Fibroblast of peridontal ligament (primary cell): ENCODE results near the gene UTS2B.
"Not testable (repeated sequence)": the region's sequence is repeated elsewhere in the genome, so short reads cannot be mapped to it uniquely, and the experiment has no call there.

Experiments
- DNase-seq: peaks from one replicate; pipeline ENCODE4 v3.0.0-alpha.2; 2010; ENCODE audit errors: extremely low read depth

The UTS2B gene

DNA sequence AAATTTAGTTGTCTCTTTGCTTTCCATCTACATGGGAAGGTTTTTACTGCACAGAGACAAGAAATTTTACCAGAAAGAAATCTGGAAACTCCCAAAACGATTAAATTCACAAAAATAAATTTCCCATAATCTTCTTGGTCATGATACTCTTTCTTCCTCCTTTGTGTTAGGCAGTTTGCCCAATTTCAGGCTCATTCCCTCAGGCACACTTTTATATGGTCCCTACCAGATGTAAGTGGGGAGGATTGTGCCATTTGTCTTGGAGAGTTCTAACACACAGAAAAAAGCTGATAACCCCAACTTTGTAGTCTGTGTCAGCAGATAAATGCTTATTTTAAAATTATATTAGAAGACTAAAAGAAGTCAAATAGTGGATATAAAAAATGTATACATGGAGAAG is 50.2 kb downstream of the UTS2B start:
- DNase-seq: no peak

DNA sequence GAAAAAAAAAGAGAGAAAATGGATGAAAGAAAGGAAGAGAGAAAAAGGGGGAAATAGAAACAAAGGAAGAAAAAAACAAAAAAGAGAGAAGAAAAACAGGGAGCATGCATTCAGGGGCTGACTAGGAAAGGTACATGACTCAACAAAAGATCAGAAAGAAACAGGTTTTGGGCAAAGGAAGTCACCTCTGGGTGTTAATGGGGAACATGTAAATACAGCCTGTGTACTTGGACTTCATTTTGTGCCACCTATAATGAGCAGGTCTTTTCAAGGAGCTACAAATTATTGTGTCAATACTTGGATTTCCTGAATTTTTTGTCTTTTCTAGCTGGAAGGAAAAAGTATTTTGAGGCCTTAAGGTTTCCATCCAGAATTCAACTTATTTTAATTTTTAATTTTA is 54.6 kb downstream of the UTS2B start:
- DNase-seq: no peak

DNA sequence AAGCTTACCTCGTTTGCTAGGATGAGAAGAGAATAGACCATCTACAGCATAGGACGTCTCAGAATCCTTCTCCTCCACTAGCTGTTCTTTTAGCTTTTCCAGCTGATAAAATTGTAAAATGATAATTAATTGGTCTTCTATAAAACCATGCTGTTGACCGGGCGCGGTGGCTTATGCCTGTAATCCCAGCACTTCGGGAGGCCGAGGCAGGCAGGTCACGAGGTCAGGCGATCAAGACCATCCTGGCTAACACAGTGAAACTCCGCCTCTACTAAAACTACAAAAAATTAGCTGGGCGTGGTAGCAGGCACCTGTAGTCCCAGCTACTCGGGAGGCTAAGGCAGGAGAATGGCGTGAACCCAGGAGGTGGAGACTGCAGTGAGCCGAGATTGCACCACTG is 55.1 kb downstream of the UTS2B start:
- DNase-seq: not testable (repeated sequence)

DNA sequence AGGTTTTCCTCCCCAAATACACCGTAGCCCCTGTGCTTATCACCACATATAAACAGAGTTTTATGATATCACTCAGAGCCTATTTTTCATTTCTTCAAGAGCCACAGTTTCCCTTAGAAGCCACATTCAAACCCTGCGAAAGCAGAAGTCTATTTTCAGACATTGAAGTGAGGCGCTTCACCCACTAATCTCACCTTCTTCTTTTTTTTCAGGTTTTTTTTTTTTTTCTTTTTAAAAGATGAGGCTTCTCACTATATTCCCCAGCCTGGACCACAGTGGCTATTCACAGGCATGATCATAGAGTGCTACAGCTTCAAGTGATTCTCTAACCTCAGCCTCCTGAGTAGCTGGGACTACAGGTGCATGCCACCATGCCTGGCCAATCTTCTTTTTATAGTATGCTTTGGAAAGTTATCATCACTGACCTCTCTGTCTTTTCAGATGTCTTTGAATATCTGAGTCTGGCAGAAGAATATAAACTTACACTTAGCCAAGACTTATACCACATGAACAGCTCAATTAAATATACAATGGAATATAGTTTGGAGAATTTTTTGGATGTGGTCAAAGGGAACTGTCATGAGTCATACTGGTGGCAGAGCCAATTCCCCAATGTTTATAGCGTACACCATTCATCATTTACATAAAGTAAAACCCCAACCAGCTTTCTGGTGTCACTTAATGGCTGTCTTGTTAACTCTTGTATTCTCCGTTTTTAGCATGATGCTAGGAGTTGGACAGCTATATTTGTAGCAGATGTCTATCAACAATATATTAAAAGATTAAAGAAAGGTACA is 60.8 kb downstream of the UTS2B start:
- peak; percentile 86 for DNase-seq

DNA sequence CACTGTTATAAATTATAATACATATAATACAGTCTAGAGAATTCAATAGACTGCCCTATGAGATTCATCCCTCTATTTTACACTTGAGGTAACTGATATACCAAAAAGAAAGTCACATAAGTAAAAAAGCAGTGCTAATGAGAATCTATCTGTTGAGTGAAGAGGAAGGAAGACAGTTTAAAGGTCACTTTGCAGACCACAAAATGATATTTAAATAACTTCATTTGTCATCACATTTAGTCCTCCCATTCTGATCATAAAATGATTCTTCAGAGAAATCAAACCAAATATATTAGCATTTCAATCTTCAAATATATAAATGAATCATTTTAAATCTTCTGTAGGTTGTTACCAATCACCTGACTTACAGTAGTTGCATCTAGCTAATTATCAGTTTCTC is 61.6 kb downstream of the UTS2B start:
- no peak for DNase-seq

DNA sequence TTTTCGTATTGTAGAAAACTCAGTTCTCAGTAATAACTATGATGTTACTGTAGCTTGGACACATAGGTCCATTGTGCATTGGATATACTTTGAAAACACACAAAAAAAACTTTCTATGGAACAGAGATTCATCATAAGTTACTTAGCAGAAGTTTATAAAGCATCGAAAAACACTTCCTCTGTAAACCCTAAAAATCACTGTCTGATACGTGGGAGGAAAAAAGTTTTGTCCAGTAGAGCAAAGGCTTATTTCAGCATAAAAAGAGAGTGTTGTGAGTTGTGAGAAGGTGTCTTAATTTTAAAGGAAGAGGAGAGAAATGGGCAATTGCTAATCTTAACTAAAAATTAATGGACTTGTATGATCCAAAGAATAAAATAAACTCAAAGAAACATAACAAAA is 66.5 kb downstream of the UTS2B start:
- no peak for DNase-seq

DNA sequence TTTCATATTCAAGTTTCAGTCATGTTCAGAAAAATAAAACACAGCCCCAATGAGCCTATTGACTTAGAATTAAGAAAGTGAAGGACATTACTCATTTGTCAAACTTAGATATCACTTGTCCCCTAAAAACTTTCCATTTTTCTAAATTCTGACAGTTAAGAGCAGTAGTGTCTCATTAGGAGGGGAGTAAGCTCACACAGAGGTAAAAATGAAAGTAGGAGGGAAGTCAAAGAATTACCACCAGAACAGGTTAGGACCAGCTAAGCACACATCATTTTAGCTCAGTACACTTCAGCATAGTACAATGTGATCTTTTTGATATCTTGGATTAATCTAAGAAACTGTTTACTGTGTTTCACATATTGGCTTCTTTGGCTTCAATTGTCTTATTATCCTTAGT is 67.0 kb downstream of the UTS2B start:
- DNase-seq: no peak

DNA sequence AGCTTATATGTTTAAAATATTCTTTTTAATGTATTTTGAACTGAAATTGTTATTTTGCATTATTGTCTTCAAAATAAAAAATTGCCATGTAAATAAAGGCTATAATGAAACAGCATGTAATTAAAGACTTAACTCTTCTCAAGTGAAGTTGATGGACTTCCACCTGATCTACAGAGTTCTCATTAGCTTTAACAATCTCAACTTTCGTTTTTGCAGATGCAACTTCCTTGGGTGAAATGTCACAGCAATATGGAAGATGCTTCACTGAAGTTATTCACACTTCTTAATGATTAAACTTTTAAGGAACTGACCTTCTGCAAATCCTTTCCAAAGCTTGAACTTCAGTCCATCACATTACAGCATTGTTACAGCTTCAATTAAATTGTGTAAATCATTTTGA is 67.7 kb downstream of the UTS2B start:
- no peak for DNase-seq

DNA sequence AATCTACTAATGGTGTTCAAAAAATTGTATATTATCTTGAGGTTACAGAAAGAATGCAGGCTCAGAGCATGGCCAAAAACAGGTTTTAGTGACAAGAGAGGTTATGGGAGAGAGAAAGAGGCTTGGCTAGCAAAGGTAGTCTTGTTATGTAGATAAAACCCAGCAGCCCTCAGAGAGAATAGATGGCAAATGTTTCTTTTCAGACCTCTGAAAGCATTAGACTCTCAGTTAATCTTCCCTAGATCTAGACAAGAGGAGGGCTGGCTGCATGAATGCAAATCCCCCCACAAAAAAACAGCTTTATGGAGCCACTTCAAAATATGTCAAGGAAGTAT is 69.1 kb downstream of the UTS2B start:
- DNase-seq: no peak

DNA sequence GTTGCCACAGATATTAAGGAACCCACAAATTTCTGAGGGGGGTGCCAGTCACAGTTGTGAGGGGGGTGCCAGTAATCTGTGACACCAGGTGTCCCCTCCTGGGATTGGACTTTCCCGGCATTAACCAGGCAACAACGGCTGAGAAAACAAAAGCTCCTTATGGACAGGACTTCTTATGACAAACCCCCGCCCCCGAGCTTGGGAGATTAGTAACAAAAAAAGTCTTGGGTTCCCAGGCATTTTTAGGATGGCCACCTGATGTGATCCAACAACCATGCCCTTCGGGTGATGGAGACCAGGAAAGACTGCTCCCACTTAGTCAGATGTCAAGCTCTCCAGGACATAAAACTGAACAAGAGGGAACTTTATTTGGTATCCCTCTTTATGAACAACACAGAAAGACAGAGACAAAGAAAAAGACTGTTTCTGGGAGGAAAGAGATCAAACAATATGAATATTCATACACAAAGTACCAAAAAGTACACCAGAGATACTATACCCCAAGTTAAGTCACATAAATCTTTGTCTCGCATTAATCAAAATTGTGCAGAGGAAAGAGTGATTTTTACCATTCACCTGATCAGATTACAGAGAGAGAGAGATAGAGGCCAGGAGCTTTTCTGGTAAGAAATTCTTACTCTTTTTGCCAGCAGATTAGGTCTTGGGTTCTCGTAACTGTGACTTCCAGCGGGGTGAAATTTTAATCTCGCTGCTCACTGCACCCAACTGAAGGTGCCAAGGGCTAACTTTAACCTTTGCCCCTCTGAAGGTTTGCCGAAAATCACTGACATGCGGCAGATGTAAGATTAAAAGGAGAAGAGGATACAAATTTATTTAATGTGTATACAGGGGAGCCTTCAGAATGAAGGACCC is 69.7 kb downstream of the UTS2B start:
- DNase-seq: no peak

DNA sequence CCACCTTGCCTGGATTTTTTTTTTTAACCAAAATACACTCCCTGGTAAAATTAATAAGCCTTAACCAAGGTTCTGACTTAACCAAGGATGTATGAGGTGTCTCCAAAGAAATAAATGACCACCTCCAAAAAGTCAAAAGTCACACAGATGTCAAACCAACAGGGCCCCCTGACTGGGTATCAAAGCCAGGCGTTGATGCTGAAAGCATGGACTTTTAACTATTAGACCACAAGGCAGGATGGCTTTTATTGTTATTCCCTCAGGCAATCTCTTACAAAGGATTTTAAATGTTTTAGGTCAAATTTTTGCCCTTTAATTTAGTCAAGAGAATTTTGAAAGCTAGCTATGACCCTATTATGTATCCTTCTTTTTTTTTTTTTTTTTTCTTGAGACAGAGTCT is 70.8 kb downstream of the UTS2B start:
- no peak for DNase-seq

DNA sequence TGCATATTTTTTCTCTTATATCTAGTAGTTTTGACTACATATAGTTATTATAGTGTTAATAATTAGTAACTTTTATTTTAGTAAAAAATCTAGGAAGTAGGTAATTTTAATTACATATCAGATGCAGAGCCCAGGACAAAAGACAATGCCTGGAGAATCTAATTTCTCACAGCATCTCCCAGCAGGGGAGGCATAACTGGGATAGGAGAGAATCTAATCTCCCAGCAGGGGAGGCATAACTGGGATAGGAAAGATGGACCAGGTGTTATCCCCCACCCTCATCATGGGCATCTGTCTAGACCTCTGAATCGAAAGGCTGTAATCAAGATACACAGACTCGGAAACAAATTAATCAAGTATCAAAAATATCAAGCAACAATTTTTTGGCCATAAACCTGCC is 73.0 kb downstream of the UTS2B start:
- no peak for DNase-seq

DNA sequence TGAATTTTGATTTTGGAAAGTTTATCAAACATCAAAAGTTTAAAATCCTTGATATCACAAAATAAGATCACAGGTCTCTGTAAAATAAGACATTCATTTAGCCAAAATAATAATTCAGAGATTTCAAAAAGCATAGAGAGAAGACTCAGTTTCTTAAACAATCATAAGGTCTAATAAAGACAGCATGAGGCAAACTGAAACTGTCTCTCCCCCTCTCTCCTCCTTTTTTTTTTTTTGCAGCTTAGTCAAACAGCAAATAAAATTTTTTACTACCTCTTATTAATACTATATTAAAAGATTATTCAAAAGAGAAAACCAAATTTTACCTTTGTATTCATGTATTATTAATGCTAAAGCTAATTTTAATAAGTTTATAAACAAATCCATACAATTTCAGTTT is 73.9 kb downstream of the UTS2B start:
- DNase-seq: no peak

DNA sequence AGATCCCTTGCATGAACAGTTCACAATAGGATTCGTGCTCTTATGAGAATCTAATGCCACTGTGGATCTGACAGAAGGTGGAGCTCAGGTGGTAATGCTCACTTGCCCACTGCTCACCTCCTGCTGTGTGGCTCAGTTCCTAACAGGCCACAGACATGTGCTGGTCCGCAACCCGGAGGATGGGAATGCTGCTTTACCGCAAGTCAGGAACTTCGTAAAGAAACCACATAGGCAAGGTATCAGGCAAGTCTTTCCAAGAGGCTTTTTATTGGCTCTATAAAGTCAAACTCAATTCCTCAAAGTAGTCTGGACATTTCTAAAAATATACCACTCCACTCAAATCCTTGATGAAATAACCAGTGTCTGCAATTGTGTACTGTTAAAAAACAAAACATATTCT is 75.2 kb downstream of the UTS2B start:
- DNase-seq: no peak

DNA sequence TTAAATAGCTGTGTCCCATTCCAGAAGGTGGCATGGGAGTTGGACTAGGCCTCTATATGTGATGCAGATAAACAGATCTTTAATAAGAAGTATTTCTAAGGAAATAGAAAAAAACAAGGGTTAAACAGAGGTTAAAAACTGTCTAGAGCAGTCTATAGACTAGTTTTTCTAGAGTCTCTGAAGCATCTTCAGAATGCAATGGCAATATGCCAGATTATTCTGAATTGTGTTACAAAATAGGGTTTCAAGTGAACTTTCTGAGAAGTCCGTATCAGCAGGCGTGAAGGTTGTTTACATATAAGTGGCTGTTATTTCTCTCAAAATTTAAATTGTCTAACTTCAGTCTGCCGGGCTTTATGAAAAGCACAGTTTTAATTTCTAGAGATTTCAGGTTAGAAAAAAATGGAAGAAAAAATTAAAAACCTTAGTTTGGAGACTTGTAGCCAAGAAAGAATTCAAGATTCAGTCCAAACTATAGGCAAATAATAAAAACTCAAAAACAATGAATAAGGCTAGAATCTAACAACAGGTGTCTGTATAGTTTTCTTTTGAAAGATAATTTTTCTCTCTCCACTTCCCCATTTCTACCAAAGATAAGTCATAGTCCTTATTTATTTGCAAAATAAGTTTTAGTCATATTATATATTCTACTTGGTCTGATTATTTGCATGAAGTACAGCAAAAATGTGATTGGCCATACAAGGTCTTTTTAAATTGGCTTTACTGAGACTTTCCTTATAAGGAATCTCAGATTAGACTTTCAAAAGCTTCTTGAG is 76.0 kb downstream of the UTS2B start:
- DNase-seq: no peak

DNA sequence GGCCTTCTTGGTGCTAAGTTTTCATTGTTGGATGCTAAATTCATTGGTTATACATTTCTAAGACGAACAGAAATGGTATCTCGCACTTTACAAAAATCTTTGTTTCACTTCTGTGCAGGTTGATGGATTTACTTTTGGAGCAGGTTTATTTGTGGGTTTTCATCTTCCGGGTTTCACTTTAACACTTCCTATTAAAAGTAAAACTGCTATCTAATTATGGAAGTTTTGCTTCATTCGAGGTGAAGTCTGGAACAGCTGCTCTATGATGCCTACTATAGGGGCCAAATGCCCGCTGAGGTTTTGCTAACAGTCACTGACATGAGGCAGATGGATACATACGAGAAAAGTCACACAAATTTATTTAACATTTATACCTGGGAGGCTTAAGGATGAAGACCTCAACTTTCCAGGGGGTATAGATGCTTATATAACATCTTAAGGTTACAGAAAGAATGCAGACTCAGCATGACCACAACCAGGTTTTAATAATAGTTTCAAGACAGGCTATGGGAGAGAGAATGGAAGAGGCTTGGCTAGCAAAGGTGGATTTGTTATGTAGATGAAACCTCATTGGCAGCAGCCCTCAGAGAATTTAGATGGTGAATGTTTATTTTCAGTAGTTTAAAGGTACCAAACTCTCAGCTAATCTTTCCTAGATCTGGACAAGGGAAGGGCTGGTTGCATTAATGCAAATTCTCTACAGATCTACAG is 77.1 kb downstream of the UTS2B start:
- DNase-seq: no peak

DNA sequence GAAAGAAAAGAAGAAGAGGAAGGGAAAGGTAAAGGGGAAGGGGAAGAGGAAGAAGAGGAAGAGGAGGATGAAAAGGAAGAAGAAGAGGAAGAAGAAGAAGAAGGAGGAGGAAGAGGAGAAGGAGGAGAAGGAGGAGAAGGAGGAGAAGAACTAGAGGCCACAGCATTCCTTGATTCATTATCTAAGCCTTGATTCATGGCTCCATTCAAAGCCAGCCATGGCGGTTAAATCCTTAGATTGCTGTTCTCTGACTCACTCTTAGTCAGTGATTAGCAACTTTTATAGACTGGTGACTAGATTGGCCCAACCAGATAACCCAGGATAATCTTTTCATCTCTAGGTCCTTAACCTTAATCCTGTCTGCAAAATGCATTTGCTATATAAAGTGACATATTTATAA is 83.7 kb downstream of the UTS2B start:
- DNase-seq: peak; percentile 76

DNA sequence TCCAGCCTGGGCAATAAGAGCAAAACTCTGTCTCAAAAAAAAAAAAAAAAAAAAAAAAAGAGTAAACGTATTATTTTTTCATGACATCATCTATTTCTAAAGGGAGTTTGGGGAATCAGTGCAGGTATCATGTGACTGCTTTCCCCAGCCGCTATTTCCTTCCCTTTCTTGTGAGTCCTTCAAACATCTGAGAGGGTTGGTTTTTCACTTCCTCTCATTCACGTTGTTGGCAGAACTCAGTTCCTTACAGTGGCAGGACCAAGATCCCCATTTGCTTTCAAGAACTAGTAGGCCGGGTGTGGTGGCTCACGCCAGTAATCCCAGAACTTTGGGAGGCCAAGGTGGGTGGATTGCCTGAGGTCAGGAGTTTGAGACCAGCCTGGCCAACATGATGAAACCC is 84.3 kb downstream of the UTS2B start:
- DNase-seq: not testable (repeated sequence)

DNA sequence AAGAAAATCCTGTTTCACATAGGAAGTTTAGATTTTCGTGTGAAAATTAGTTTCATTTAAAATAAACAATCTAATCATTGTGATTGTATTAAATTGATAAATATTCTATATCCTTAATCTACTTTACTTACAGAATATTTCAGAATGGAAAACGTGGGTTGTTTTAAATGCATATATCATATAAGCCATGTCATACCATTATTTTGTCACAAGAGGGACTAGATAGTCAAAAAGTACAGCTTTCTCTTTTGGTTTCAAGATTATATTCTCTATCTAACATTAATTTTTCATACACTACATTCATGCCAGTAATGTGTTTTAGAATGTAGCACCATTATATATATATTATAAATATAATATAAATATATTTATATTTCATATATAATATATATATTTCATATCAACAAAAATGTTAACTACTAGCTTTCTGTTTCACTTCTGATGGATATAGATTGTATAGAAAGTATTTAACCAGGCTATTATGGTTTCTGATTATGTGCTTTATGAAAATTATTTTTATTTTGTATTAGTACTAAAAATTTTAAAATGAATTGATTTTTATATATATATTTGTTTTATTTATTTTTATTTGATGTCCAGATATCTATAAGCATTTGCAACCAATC is 86.0 kb downstream of the UTS2B start:
- DNase-seq: peak; percentile 66

DNA sequence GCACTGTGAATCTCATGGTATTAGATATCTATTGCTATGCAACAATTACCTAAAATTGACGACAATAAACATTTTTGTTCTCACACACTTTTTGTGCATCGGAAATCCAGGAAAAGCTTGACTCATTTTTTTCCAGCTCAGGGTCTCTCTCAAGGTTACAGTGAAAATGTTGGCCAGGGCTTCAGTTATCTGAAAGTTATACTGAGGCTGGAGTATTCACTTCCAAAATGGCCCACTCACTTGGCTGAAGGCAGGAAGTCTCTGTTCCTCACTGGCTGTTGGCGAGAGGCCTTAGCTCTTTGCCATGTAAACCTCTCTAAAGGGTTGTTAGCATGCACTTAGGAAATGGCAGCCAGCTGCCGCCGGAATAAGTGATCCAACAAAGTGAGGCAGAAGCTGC is 89.8 kb downstream of the UTS2B start:
- DNase-seq: no peak

DNA sequence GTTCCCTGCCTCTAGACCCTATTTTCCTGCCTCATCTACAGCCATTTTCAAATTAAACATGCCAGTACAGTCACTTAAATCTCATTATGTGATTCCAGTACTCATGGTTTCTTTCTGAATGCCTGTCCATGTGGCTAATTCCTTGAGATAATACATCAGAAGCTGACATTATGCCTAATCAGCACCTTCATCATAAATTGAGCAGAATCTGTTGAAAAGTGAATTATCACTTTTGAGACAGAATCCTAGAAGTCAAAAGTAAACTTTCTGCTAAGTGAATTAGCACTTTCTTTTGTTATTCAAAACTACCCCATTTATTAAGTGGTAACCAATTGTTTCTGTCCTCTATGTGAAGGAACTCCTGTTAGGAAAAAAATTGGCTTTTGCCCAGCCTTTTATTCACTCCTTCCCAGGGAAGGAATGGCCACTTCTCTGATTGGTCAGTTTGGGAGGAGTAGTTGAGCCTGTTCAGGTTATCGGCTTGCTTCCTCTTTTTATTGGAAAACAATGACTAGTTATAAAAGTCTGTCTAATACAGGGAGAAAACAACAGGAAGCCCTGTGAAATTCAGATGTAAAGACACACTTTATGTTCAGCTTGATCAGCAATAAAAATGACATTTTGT is 90.8 kb downstream of the UTS2B start:
- no peak for DNase-seq
